ENCODE results near the gene CDKN2AIPNL. TPM values are rescaled to one million over a fixed set of nuclear protein-coding genes. Genes with fewer than 3 reads are reported as not detected.

CDKN2AIPNL gene
- total RNA-seq, 1 experiment from 2014 or later: 60.5 TPM

GRCh38 chr5:134459010-134459403 is 47.3 kb upstream of the CDKN2AIPNL start:
- no peak for DNase-seq (ENCODE audit: low spot score)
- CTCF ChIA-PET: no interaction called here

GRCh38 chr5:134458234-134459009 is 46.7 kb upstream of the CDKN2AIPNL start:
- no peaks in the 10 kb centered on the region for H3K4me1 ChIP-seq (ENCODE audit: insufficient read depth, low read length, poor library complexity, severe bottlenecking)
- no peak overlapping the region for H3K27ac ChIP-seq (ENCODE audit: low read depth, low read length, poor library complexity, severe bottlenecking)
- H3K9me3 ChIP-seq (ENCODE audit: low read depth, low read length, poor library complexity, severe bottlenecking): no peaks in the 10 kb centered on the region
- intact Hi-C loops (cut with micrococcal nuclease; ENCODE audit: unreplicated experiment): no loop called here
- no peak overlapping the region for H3K4me3 ChIP-seq (ENCODE audit: low read depth, low read length, poor library complexity, severe bottlenecking)
- H3K36me3 ChIP-seq (ENCODE audit: insufficient read depth, low read length, poor library complexity, severe bottlenecking): no peaks in the 10 kb centered on the region
- H3K27me3 ChIP-seq (replicated peaks; ENCODE audit: insufficient read depth, low read depth, low read length, poor library complexity): no peaks in the 10 kb centered on the region
- ChIA-PET CTCF (no interaction called here), POLR2A (ENCODE audit: low non-redundant PET) (interaction anchor here (0.6 kb wide), 1 partner anchor 395 kb away, joined by 7 read pairs; no protein-coding TSS in a partner anchor)
- DNase-seq (ENCODE audit: low spot score): no peak
- BruUV-seq (replicated peaks): no TSS peak
- TF ChIP-seq CTCF (conservative IDR thresholded peaks at IDR 0.05; ENCODE audit: low read depth, low read length) (no peak), EZH2 (IDR thresholded peaks at IDR 0.05; ENCODE audit: borderline replicate concordance, low read depth, low read length, poor library complexity, severe bottlenecking) (no peak)

More at GRCh38 chr5:134459010-134459403, 47.3 kb upstream of the CDKN2AIPNL start:
- Histone ChIP-seq H3K36me3 (ENCODE audit: insufficient read depth, low read length, poor library complexity, severe bottlenecking) (no peaks in the 10 kb centered on the region), H3K4me1 (ENCODE audit: insufficient read depth, low read length, poor library complexity, severe bottlenecking) (no peaks in the 10 kb centered on the region), H3K4me3 (ENCODE audit: low read depth, low read length, poor library complexity, severe bottlenecking) (no peak overlapping the region), H3K27ac (ENCODE audit: low read depth, low read length, poor library complexity, severe bottlenecking) (no peak overlapping the region), H3K27me3 (replicated peaks; ENCODE audit: insufficient read depth, low read depth, low read length, poor library complexity) (no peaks in the 10 kb centered on the region), H3K9me3 (ENCODE audit: low read depth, low read length, poor library complexity, severe bottlenecking) (no peaks in the 10 kb centered on the region)
- TF ChIP-seq CTCF (conservative IDR thresholded peaks at IDR 0.05; ENCODE audit: low read depth, low read length) (no peak), EZH2 (IDR thresholded peaks at IDR 0.05; ENCODE audit: borderline replicate concordance, low read depth, low read length, poor library complexity, severe bottlenecking) (no peak)
- POLR2A ChIA-PET (ENCODE audit: low non-redundant PET): interaction anchor here (0.7 kb wide), 1 partner anchor 44 kb away, joined by 3 read pairs; no protein-coding TSS in a partner anchor
- intact Hi-C loops (cut with micrococcal nuclease; ENCODE audit: unreplicated experiment): no loop called here
- no TSS peak for BruUV-seq (replicated peaks)

GRCh38 chr5:134457801-134458200 is 46.1 kb upstream of the CDKN2AIPNL start:
- Histone ChIP-seq H3K36me3 (ENCODE audit: insufficient read depth, low read length, poor library complexity, severe bottlenecking) (no peaks in the 10 kb centered on the region), H3K27me3 (replicated peaks; ENCODE audit: insufficient read depth, low read depth, low read length, poor library complexity) (no peaks in the 10 kb centered on the region), H3K27ac (ENCODE audit: low read depth, low read length, poor library complexity, severe bottlenecking) (no peak overlapping the region), H3K4me3 (ENCODE audit: low read depth, low read length, poor library complexity, severe bottlenecking) (no peak overlapping the region), H3K9me3 (ENCODE audit: low read depth, low read length, poor library complexity, severe bottlenecking) (no peaks in the 10 kb centered on the region), H3K4me1 (ENCODE audit: insufficient read depth, low read length, poor library complexity, severe bottlenecking) (no peaks in the 10 kb centered on the region)
- DNase-seq (ENCODE audit: low spot score): no peak
- ChIA-PET CTCF (no interaction called here), POLR2A (ENCODE audit: low non-redundant PET) (interaction anchor here (0.6 kb wide), 1 partner anchor 396 kb away, joined by 7 read pairs; no protein-coding TSS in a partner anchor)
- no peak for TF ChIP-seq EZH2 (IDR thresholded peaks at IDR 0.05; ENCODE audit: borderline replicate concordance, low read depth, low read length, poor library complexity, severe bottlenecking)
- no peak for TF ChIP-seq CTCF (conservative IDR thresholded peaks at IDR 0.05; ENCODE audit: low read depth, low read length)
- intact Hi-C loops (cut with micrococcal nuclease; ENCODE audit: unreplicated experiment): no loop called here
- no TSS peak for BruUV-seq (replicated peaks)

Data from A673 (cell line).